OCI-LY3 (cell line): ENCODE data around the gene TSPAN11.

ENCODE experiments used
- CTCF ChIP-seq: fragments of 200-600, 300-600 bp; sonication (generic); IDR thresholded peaks from 2 replicates; pipeline ENCODE4 v1.5.1; 2014; ENCODE audit warnings: antibody characterized with exemption, low read length, low read depth
- EZH2phosphoT487 ChIP-seq: fragments of 200-600 bp; shearing (Covaris generic); IDR thresholded peaks from 2 replicates; pipeline ENCODE4 v1.6.1; 2018; ENCODE audit warnings: antibody characterized with exemption, mixed run types, low read depth

- TF ChIP-seq CTCF (no peak), EZH2phosphoT487 (no peak)
Observed at GRCh38 chr12:31007636-31008175, 81.2 kb downstream of the TSPAN11 start.
